NCI-H2029 (cell line): ENCODE results near the gene SH3RF2.
A peak's percentile ranks its signal among the peaks of the same experiment; 100 is the strongest.
"Not testable (repeated sequence)": the region's sequence is repeated elsewhere in the genome, so short reads cannot be mapped to it uniquely, and the experiment has no call there.

ENCODE experiments used
- DNase-seq: peaks from one replicate; lab custom pipeline; 2025; lab: John Stamatoyannopoulos, UW

SH3RF2 gene

GRCh38 chr5:145979270-145980223 is 43.2 kb downstream of the SH3RF2 start:
- DNase-seq, result no peak

- no peak for DNase-seq
These were observed 43.9 kb downstream of the SH3RF2 start for GRCh38 chr5:145980259-145980658.

GRCh38 chr5:145980718-145981117 is 44.3 kb downstream of the SH3RF2 start:
- no peak for DNase-seq

- DNase-seq, result peak; percentile 55
These were observed 45.5 kb downstream of the SH3RF2 start for GRCh38 chr5:145981589-145982571.

- DNase-seq, result peak; percentile 9
These were observed 46.4 kb downstream of the SH3RF2 start for GRCh38 chr5:145982572-145983318.

GRCh38 chr5:145983446-145983845 is 47.1 kb downstream of the SH3RF2 start:
- no peak for DNase-seq

- no peak for DNase-seq
These were observed 47.7 kb downstream of the SH3RF2 start for GRCh38 chr5:145984072-145984471.

- no peak for DNase-seq
These were observed 51.5 kb downstream of the SH3RF2 start for GRCh38 chr5:145987856-145988255.

GRCh38 chr5:145988993-145989392 is 52.6 kb downstream of the SH3RF2 start:
- DNase-seq, result no peak

- no peak for DNase-seq
These were observed 53.0 kb downstream of the SH3RF2 start for GRCh38 chr5:145989428-145989827.

GRCh38 chr5:145990170-145990569 is 53.8 kb downstream of the SH3RF2 start:
- no peak for DNase-seq

GRCh38 chr5:145991044-145991575 is 54.7 kb downstream of the SH3RF2 start:
- DNase-seq, result no peak

- DNase-seq, result not testable (repeated sequence)
These were observed 57.2 kb downstream of the SH3RF2 start for GRCh38 chr5:145993538-145993937.

GRCh38 chr5:145996135-145996534 is 59.8 kb downstream of the SH3RF2 start:
- DNase-seq, result no peak

- no peak for DNase-seq
These were observed 62.8 kb downstream of the SH3RF2 start for GRCh38 chr5:145999208-145999607.

- no peak for DNase-seq
These were observed 63.7 kb downstream of the SH3RF2 start for GRCh38 chr5:146000072-146000471.

- no peak for DNase-seq
These were observed 65.3 kb downstream of the SH3RF2 start for GRCh38 chr5:146001544-146002190.

GRCh38 chr5:146002491-146002890 is 66.1 kb downstream of the SH3RF2 start:
- DNase-seq, result no peak

- DNase-seq, result no peak
These were observed 67.5 kb downstream of the SH3RF2 start for GRCh38 chr5:146003852-146004251.

- no peak for DNase-seq
These were observed 68.9 kb downstream of the SH3RF2 start for GRCh38 chr5:146005264-146005663.

GRCh38 chr5:146005723-146006122 is 69.3 kb downstream of the SH3RF2 start:
- no peak for DNase-seq
